ENCODE data around the gene CBLB. TPM values are rescaled to one million over a fixed set of nuclear protein-coding genes. Genes with fewer than 3 reads are reported as not detected.

CBLB gene
- total RNA-seq, 1 donor from 2014 or later, result 46.7 TPM

- Histone ChIP-seq H3K36me3 (peaks cover 40% of the 10 kb centered on the region), H3K9me3 (replicated peaks) (no peaks in the 10 kb centered on the region), H3K4me1 (peaks cover 27% of the 10 kb centered on the region), H3K27ac (replicated peaks) (no peak overlapping the region), H3K27me3 (ENCODE audit: low read depth) (no peaks in the 10 kb centered on the region), H3K4me3 (no peak overlapping the region)
- intact Hi-C loops (cut with micrococcal nuclease), result no loop called here
- DNase-seq, result no peak
- TF ChIP-seq CTCF (IDR thresholded peaks at IDR 0.05; ENCODE audit: borderline replicate concordance), result no peak
Observed at GRCh38 chr3:105708980-105709379, 159.8 kb downstream of the CBLB start.

DNA sequence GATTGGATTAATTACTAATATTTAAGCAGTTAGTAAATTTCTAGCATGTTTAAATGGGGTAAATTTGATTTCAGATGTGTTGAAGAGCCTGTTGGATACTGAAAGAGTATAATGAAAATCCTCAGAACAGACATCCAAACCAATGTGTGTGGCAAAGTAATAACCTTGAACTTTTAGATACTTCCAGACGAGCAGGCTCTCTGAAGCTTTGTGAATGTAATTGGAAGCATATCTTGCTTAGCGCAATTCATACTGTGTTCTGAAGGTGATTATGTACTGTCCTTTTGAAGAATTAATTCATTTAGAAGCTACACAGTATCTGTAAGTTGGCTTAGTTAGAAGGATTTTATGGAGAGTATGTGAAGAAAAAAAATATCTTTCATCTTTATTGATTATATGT is 161.8 kb downstream of the CBLB start:
- Histone ChIP-seq H3K4me3 (no peak overlapping the region), H3K36me3 (peaks cover 43% of the 10 kb centered on the region), H3K4me1 (peaks cover 27% of the 10 kb centered on the region), H3K9me3 (replicated peaks) (no peaks in the 10 kb centered on the region), H3K27ac (replicated peaks) (peak overlapping the region; percentile 4), H3K27me3 (ENCODE audit: low read depth) (no peaks in the 10 kb centered on the region)
- TF ChIP-seq CTCF (IDR thresholded peaks at IDR 0.05; ENCODE audit: borderline replicate concordance), result no peak
- intact Hi-C loops (cut with micrococcal nuclease), result no loop called here
- no peak for DNase-seq

GRCh38 chr3:105704726-105705410 is 163.9 kb downstream of the CBLB start:
- no peak for TF ChIP-seq CTCF (IDR thresholded peaks at IDR 0.05; ENCODE audit: borderline replicate concordance)
- no peak for DNase-seq
- Histone ChIP-seq H3K36me3 (peaks cover 45% of the 10 kb centered on the region), H3K9me3 (replicated peaks) (no peaks in the 10 kb centered on the region), H3K27ac (replicated peaks) (no peak overlapping the region), H3K4me1 (peaks cover 38% of the 10 kb centered on the region), H3K27me3 (ENCODE audit: low read depth) (no peaks in the 10 kb centered on the region), H3K4me3 (no peak overlapping the region)
- intact Hi-C loops (cut with micrococcal nuclease), result no loop called here

DNA sequence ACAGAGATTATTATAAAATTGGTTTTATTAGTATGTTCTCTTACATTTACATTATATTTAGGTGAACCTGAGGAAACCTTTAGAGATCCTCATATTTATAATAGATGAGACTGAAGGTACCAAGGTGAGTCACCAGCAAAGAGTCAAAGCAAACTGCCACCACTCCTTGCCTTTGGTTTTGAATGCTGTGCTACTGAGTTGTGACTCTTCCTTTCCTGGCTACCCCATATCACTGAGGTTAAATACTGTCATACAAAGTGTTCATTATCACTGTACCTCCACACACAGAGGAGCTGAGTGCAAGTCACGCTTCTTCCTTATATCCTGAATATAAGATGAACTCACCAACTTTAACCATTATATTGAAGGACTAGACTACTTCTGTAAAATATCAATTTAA is 168.2 kb downstream of the CBLB start:
- no peak for DNase-seq
- Histone ChIP-seq H3K36me3 (peaks cover 45% of the 10 kb centered on the region), H3K27me3 (ENCODE audit: low read depth) (no peaks in the 10 kb centered on the region), H3K4me3 (no peak overlapping the region), H3K27ac (replicated peaks) (no peak overlapping the region), H3K4me1 (peaks cover 23% of the 10 kb centered on the region), H3K9me3 (replicated peaks) (no peaks in the 10 kb centered on the region)
- no peak for TF ChIP-seq CTCF (IDR thresholded peaks at IDR 0.05; ENCODE audit: borderline replicate concordance)
- intact Hi-C loops (cut with micrococcal nuclease), result no loop called here

DNA sequence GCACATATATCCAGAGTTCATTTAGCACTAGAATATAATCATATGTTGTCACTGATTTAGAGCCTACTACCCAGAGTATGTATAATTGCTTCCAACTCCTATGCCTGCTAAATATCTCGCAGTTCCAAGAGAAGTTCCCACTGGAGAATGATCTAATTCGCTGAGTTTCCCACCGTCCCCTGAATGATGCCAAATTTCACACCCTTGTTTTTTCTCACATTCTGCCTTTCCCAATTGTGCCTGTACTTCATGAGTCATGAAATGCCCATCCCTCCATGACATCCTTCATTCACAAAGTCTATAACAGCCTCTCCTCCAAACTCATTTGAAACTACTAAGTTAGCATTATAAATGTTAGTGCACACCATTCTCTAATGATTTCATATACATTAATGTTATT is 177.2 kb downstream of the CBLB start:
- DNase-seq, result no peak
- Histone ChIP-seq H3K4me3 (no peak overlapping the region), H3K27me3 (ENCODE audit: low read depth) (no peaks in the 10 kb centered on the region), H3K9me3 (replicated peaks) (no peaks in the 10 kb centered on the region), H3K36me3 (peaks cover 31% of the 10 kb centered on the region), H3K27ac (replicated peaks) (peak overlapping the region; percentile 47), H3K4me1 (peaks cover 56% of the 10 kb centered on the region)
- intact Hi-C loops (cut with micrococcal nuclease), result loop anchor here (10.0 kb wide), 1 partner anchor 173 kb away; the partner anchor contains the start of gene CBLB
- TF ChIP-seq CTCF (IDR thresholded peaks at IDR 0.05; ENCODE audit: borderline replicate concordance), result no peak
